ENCODE results near the gene SENP2. TPM values are rescaled to one million over a fixed set of nuclear protein-coding genes. Genes with fewer than 3 reads are reported as not detected.

The SENP2 gene
- total RNA-seq, 1 donor from 2014 or later = 52.3 TPM

- Mint-ChIP-seq H3K27me3 (peaks cover 14% of the 10 kb centered on the region), H3K27ac (peak overlapping the region; percentile 99), H3K4me3 (ENCODE audit: low read depth) (peak overlapping the region; percentile 94), H3K36me3 (ENCODE audit: insufficient read depth) (no peaks in the 10 kb centered on the region), H3K9me3 (ENCODE audit: low read depth) (no peaks in the 10 kb centered on the region), H3K4me1 (ENCODE audit: low read depth) (peaks cover 23% of the 10 kb centered on the region)
- TF ChIP-seq, protein P1, sequence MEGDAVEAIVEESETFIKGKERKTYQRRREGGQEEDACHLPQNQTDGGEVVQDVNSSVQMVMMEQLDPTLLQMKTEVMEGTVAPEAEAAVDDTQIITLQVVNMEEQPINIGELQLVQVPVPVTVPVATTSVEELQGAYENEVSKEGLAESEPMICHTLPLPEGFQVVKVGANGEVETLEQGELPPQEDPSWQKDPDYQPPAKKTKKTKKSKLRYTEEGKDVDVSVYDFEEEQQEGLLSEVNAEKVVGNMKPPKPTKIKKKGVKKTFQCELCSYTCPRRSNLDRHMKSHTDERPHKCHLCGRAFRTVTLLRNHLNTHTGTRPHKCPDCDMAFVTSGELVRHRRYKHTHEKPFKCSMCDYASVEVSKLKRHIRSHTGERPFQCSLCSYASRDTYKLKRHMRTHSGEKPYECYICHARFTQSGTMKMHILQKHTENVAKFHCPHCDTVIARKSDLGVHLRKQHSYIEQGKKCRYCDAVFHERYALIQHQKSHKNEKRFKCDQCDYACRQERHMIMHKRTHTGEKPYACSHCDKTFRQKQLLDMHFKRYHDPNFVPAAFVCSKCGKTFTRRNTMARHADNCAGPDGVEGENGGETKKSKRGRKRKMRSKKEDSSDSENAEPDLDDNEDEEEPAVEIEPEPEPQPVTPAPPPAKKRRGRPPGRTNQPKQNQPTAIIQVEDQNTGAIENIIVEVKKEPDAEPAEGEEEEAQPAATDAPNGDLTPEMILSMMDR (IDR thresholded peaks at IDR 0.05; ENCODE audit: unreplicated experiment) = no peak
- DNase-seq (ENCODE audit: low spot score, unreplicated experiment) = no peak
These were observed 607 bp upstream of the SENP2 start for GRCh38 chr3:185585518-185585858.

DNA sequence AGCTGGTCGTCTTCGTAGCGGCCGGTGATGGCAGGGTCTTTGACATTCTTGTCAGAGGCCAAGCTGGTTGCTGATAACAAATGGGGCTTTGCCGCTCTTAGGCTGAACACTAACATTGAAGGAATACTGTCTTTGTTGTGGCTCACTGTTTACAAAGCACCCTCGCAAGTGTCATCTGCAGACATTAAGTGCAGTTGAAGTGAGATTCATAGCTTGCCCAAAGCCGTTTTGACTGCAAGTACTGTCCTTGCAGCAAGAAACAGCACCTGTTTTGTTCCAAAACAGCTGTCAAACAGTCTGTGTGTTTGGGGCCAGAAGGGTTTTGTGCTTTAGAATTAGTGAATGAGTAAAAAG lies 568 bp downstream of the SENP2 start:
- no peak for DNase-seq (ENCODE audit: low spot score, unreplicated experiment)
- peak overlapping the region; percentile 99 for H3K27ac Mint-ChIP-seq
- no peaks in the 10 kb centered on the region for H3K36me3 Mint-ChIP-seq (ENCODE audit: insufficient read depth)
- TF ChIP-seq, protein P1 (IDR thresholded peaks at IDR 0.05; ENCODE audit: unreplicated experiment) = no peak
- H3K4me1 Mint-ChIP-seq (ENCODE audit: low read depth) = peaks cover 23% of the 10 kb centered on the region
- peaks cover 9% of the 10 kb centered on the region for H3K27me3 Mint-ChIP-seq
- no peaks in the 10 kb centered on the region for H3K9me3 Mint-ChIP-seq (ENCODE audit: low read depth)
- peak overlapping the region; percentile 94 for H3K4me3 Mint-ChIP-seq (ENCODE audit: low read depth)

- TF ChIP-seq, protein P1 (IDR thresholded peaks at IDR 0.05; ENCODE audit: unreplicated experiment) = no peak
- Mint-ChIP-seq H3K27ac (no peak overlapping the region), H3K4me1 (ENCODE audit: low read depth) (no peaks in the 10 kb centered on the region), H3K27me3 (no peaks in the 10 kb centered on the region), H3K36me3 (ENCODE audit: insufficient read depth) (peaks cover 6% of the 10 kb centered on the region), H3K9me3 (ENCODE audit: low read depth) (no peaks in the 10 kb centered on the region), H3K4me3 (ENCODE audit: low read depth) (no peak overlapping the region)
- no peak for DNase-seq (ENCODE audit: low spot score, unreplicated experiment)
These were observed 8.0 kb downstream of the SENP2 start for GRCh38 chr3:185594073-185594472.

DNA sequence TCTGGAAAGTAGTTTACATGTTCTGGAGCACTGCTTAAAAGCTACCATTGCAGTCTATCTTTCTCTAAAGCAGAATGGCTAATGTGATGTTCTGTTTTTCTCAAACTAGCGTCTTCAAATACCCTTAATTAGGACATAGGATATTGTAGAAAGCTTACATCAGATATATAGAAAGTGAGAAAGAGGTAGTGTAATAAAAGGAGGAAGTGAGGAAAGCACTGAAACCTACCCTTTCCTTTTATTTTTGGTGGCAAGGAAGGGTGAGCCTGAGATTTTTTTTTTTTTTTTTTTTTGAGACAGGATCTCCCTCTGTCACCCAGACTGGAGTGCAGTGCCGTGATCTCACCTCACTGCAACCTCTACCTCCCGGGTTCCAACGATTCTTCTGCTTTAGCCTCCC lies 9.4 kb downstream of the SENP2 start:
- no peak for DNase-seq (ENCODE audit: low spot score, unreplicated experiment)
- TF ChIP-seq, protein P1 (IDR thresholded peaks at IDR 0.05; ENCODE audit: unreplicated experiment) = no peak
- Mint-ChIP-seq H3K36me3 (ENCODE audit: insufficient read depth) (peaks cover 12% of the 10 kb centered on the region), H3K9me3 (ENCODE audit: low read depth) (no peaks in the 10 kb centered on the region), H3K4me1 (ENCODE audit: low read depth) (no peaks in the 10 kb centered on the region), H3K27me3 (no peaks in the 10 kb centered on the region), H3K4me3 (ENCODE audit: low read depth) (no peak overlapping the region), H3K27ac (no peak overlapping the region)

- DNase-seq (ENCODE audit: low spot score, unreplicated experiment) = no peak
- H3K36me3 Mint-ChIP-seq (ENCODE audit: insufficient read depth) = peaks cover 27% of the 10 kb centered on the region
These were observed 19.5 kb downstream of the SENP2 start for GRCh38 chr3:185605566-185605965.

More at GRCh38 chr3:185605566-185605965, 19.5 kb downstream of the SENP2 start:
- H3K4me1 Mint-ChIP-seq (ENCODE audit: low read depth) = peaks cover 4% of the 10 kb centered on the region
- no peak overlapping the region for H3K4me3 Mint-ChIP-seq (ENCODE audit: low read depth)
- no peaks in the 10 kb centered on the region for H3K9me3 Mint-ChIP-seq (ENCODE audit: low read depth)
- H3K27me3 Mint-ChIP-seq = no peaks in the 10 kb centered on the region
- TF ChIP-seq, protein P1 (IDR thresholded peaks at IDR 0.05; ENCODE audit: unreplicated experiment) = no peak
- peak overlapping the region; percentile 47 for H3K27ac Mint-ChIP-seq
